SK-N-SH (cell line): Measurements from ENCODE around the gene PUS10. TPM values are rescaled to one million over a fixed set of nuclear protein-coding genes. Genes with fewer than 3 reads are reported as not detected.

Experiments
- CTCF ChIA-PET: fragments of 300-600, 350-600 bp; formaldehyde crosslinking; extraction: SDS; loops from one replicate; lab custom pipeline; 2021; lab: Yijun Ruan, JAX
- POLR2A ChIA-PET: fragments of 350-600 bp; sonication (Branson Sonifier 250); formaldehyde crosslinking; extraction: SDS; loops from one replicate; lab custom pipeline; 2020; ENCODE audit warnings: antibody characterized with exemption, inconsistent platforms; lab: Yijun Ruan, JAX
- DNase-seq: peaks from one replicate; pipeline ENCODE4 v3.0.0; 2012
- H2AFZ ChIP-seq: fragments of 200-600 bp; sonication (generic); 2 replicates; pipeline ENCODE4 v1.8.1; 2016; ENCODE audit warnings: antibody characterized with exemption, mild to moderate bottlenecking, low read depth
- H3F3A ChIP-seq: fragments of 200-600 bp; sonication (generic); replicated peaks from 2 replicates; pipeline ENCODE3; 2016; ENCODE audit warnings: antibody characterized with exemption, mild to moderate bottlenecking; ENCODE audit not compliant: insufficient read depth
- H3K27ac ChIP-seq, 2 experiments: fragments of 200-500 bp in 1 of 2; fragments of 200-600 bp in 1 of 2; sonication (Bioruptor generic) in 1 of 2; sonication (generic), shearing (Covaris generic) in 1 of 2; 2 replicates each; pipeline versions ENCODE4 v1.5.1 to v1.6.1; 2014 to 2016; ENCODE audit warnings: low read depth in 2 of 2, inconsistent platforms in 1 of 2, low read length in 1 of 2, mild to moderate bottlenecking in 1 of 2, mixed read lengths in 1 of 2
- H3K27me3 ChIP-seq: fragments of 200-600 bp; sonication (generic), shearing (Covaris generic); 2 replicates; pipeline ENCODE4 v1.6.1; 2016; ENCODE audit warnings: mixed run types; ENCODE audit not compliant: insufficient read depth
- H3K36me3 ChIP-seq, 2 experiments: fragments of 200-500 bp in 1 of 2; fragments of 200-600 bp in 1 of 2; sonication (Bioruptor generic) in 1 of 2; sonication (generic) in 1 of 2; replicated peaks in 1 of 2; 2 replicates each; pipeline versions ENCODE3 to v1.5.1; 2014 to 2016; ENCODE audit warnings: low read length in 1 of 2, mild to moderate bottlenecking in 1 of 2; ENCODE audit not compliant: insufficient read depth in 2 of 2, control insufficient read depth in 1 of 2
- H3K4me1 ChIP-seq, 2 experiments: fragments of 200-500 bp in 1 of 2; fragments of 200-600 bp in 1 of 2; sonication (Bioruptor generic) in 1 of 2; sonication (generic), shearing (Covaris generic) in 1 of 2; 2 replicates each; pipeline versions ENCODE4 v1.5.1 to v1.6.1; 2014 to 2016; ENCODE audit warnings: low read depth in 1 of 2, low read length in 1 of 2, mixed run types in 1 of 2; ENCODE audit not compliant: insufficient read depth in 2 of 2, control insufficient read depth in 1 of 2
- H3K4me2 ChIP-seq: fragments of 200-600 bp; sonication (generic), shearing (Covaris generic); 2 replicates; pipeline ENCODE4 v1.6.1; 2017; ENCODE audit warnings: mixed run types
- H3K4me3 ChIP-seq, 2 experiments: fragments of 200-500 bp in 1 of 2; fragments of 200-600 bp in 1 of 2; sonication (Bioruptor generic) in 1 of 2; sonication (generic), shearing (Covaris generic) in 1 of 2; 2 replicates each; pipeline versions ENCODE4 v1.5.1 to v1.8.1; 2014 to 2016; ENCODE audit warnings: low read depth in 2 of 2, inconsistent platforms in 1 of 2, low read length in 1 of 2, mild to moderate bottlenecking in 1 of 2, mixed read lengths in 1 of 2, moderate library complexity in 1 of 2
- H3K79me2 ChIP-seq: fragments of 200-600 bp; sonication (generic); 2 replicates; pipeline ENCODE4 v1.8.1; 2017; ENCODE audit warnings: mild to moderate bottlenecking; ENCODE audit not compliant: insufficient read depth
- H3K9ac ChIP-seq: fragments of 200-600 bp; sonication (generic); 2 replicates; pipeline ENCODE4 v1.6.1; 2017; ENCODE audit warnings: mixed run types
- H3K9me2 ChIP-seq: fragments of 200-600 bp; sonication (generic); 2 replicates; pipeline ENCODE4 v1.6.1; 2017; ENCODE audit warnings: mixed run types
- H3K9me3 ChIP-seq: fragments of 200-600 bp; sonication (generic); 2 replicates; pipeline ENCODE4 v1.6.1; 2017; ENCODE audit warnings: mixed run types, mild to moderate bottlenecking, moderate library complexity
- H4K20me1 ChIP-seq: fragments of 200-600 bp; sonication (generic); 2 replicates; pipeline ENCODE4 v1.6.1; 2017; ENCODE audit warnings: mild to moderate bottlenecking, mixed run types; ENCODE audit not compliant: insufficient read depth
- ELF1 ChIP-seq: IDR thresholded peaks from 2 replicates; pipeline ENCODE4 v1.4.0; 2012
- EZH2phosphoT487 ChIP-seq: fragments of 200-600 bp; sonication (generic); IDR thresholded peaks from 2 replicates; pipeline ENCODE4 v1.6.1; 2017; ENCODE audit warnings: low read depth, mixed run types, mild to moderate bottlenecking, antibody characterized with exemption, moderate library complexity, borderline replicate concordance
- FOSL2 ChIP-seq: IDR thresholded peaks from 2 replicates; pipeline ENCODE4 v1.4.0; 2012; ENCODE audit warnings: low read depth, mild to moderate bottlenecking, moderate library complexity, borderline replicate concordance
- FOXJ3 ChIP-seq: sonication (generic); formaldehyde crosslinking; IDR thresholded peaks from 2 replicates; pipeline ENCODE4 v1.5.1; 2020; ENCODE audit warnings: mild to moderate bottlenecking, missing genetic modification reagents
- GABPA ChIP-seq: IDR thresholded peaks from 2 replicates; pipeline ENCODE4 v1.4.0; 2012; ENCODE audit warnings: low read depth, mild to moderate bottlenecking
- JUND ChIP-seq: IDR thresholded peaks from 2 replicates; pipeline ENCODE4 v1.4.0; 2012
- MEF2A ChIP-seq: IDR thresholded peaks from 2 replicates; pipeline ENCODE4 v1.4.0; 2012; ENCODE audit warnings: low read depth, borderline replicate concordance
- MXI1 ChIP-seq: IDR thresholded peaks from 2 replicates; pipeline ENCODE4 v1.6.1; 2012; ENCODE audit warnings: mild to moderate bottlenecking, low read depth, low read length, improper control_type of control experiment
- NFIC ChIP-seq: IDR thresholded peaks from 2 replicates; pipeline ENCODE4 v1.4.0; 2012; ENCODE audit warnings: borderline replicate concordance
- NRF1 ChIP-seq: IDR thresholded peaks from 2 replicates; pipeline ENCODE4 v1.6.1; 2012; ENCODE audit warnings: low read depth, mild to moderate bottlenecking, low read length
- POLR2AphosphoS5 ChIP-seq: IDR thresholded peaks from 2 replicates; pipeline ENCODE4 v1.6.1; 2012; ENCODE audit warnings: low read depth, low read length
- RCOR1 ChIP-seq: fragments of 150-350 bp; IDR thresholded peaks from 2 replicates; pipeline ENCODE4 v1.6.1; 2017; ENCODE audit warnings: antibody characterized with exemption, low read length
- RXRA ChIP-seq: IDR thresholded peaks from 2 replicates; pipeline ENCODE4 v1.4.0; 2012; ENCODE audit warnings: low read depth, mild to moderate bottlenecking, borderline replicate concordance
- SIN3A ChIP-seq: IDR thresholded peaks from 2 replicates; pipeline ENCODE4 v1.6.1; 2012; ENCODE audit warnings: low read depth, mild to moderate bottlenecking, low read length, moderate library complexity, borderline replicate concordance
- TCF12 ChIP-seq: IDR thresholded peaks from 2 replicates; pipeline ENCODE4 v1.4.0; 2012
- YY1 ChIP-seq: IDR thresholded peaks from 2 replicates; pipeline ENCODE4 v1.4.0; 2012; ENCODE audit warnings: low read depth, mild to moderate bottlenecking
- WGBS: methylation state at CpG from one replicate; pipeline ENCODE4 v1.1.6; 2017; ENCODE audit warnings: low lambda C conversion rate; 5-methylcytosine and 5-hydroxymethylcytosine counted together
- polyA plus RNA-seq, 3 experiments: library from polyadenylated mRNA; depleted of rRNA; stranded (reverse); fragments of >200 nt; gene quantifications; 2 replicates each; pipeline ENCODE4 v1.2.3, GENCODE V29; 2012
- TF ChIP-seq, protein P1 (sequence below): fragments of 150-350 bp; IDR thresholded peaks from 2 replicates; pipeline ENCODE4 v1.6.1; 2016; ENCODE audit warnings: mild to moderate bottlenecking, low read depth, low read length
- TF ChIP-seq, protein P2 (sequence below): IDR thresholded peaks from 2 replicates; pipeline ENCODE4; 2012
- TF ChIP-seq, protein P3 (sequence below): fragments of 150-350 bp; IDR thresholded peaks from 2 replicates; pipeline ENCODE4 v1.6.1; 2017; ENCODE audit warnings: antibody characterized with exemption, low read length, low read depth, borderline replicate concordance
- TF ChIP-seq, protein P4 (sequence below): fragments of 200-600 bp; sonication (generic); IDR thresholded peaks from 2 replicates; pipeline ENCODE4 v1.6.1; 2017; ENCODE audit warnings: antibody characterized with exemption, mild to moderate bottlenecking, moderate library complexity

Gene PUS10
- polyA plus RNA-seq, 1 of the 3 experiments (the other 2 are of a cell fraction), result 2.8 TPM

DNA sequence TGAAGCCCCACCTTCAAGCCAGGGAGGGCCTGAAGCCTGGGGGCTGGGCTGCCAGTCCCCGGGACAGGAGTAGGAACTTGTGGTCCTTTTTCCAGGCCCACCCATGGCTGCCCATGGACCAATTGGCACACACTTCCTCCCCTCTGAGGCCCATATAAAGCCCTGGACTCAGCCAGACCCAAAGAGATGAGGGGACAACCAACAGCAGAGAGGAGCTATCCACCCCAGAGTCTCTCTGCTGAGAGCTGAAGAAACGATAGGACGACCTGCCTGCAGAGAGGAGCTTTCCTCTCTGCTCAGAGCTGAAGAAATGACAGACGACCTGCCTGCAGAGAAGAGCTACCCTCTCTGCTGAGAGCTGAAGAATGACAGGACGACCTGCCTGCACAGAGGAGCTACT, 44.4 kb downstream of the PUS10 start:
- Histone ChIP-seq H3K9me3 (no peaks in the 10 kb centered on the region), H3K4me3 (no peak overlapping the region), H3K4me2 (no peak overlapping the region), H3K9me2 (no peaks in the 10 kb centered on the region), H3K4me1 (no peaks in the 10 kb centered on the region; a peak in 1 of 4 replicates), H4K20me1 (no peaks in the 10 kb centered on the region), H3K27ac (no peak overlapping the region), H2AFZ (no peak overlapping the region), H3F3A (no peaks in the 10 kb centered on the region), H3K79me2 (no peaks in the 10 kb centered on the region), H3K27me3 (no peaks in the 10 kb centered on the region), H3K36me3 (no peaks in the 10 kb centered on the region), H3K9ac (no peak overlapping the region)
- DNase-seq, result no peak
- CTCF ChIA-PET, result interaction anchor here (1.2 to 2.1 kb wide), 2 partner anchors 24 to 25 kb away, joined by 3 to 7 read pairs; no protein-coding TSS in a partner anchor
- TF ChIP-seq NRF1, result no peak
- TF ChIP-seq, protein P1, sequence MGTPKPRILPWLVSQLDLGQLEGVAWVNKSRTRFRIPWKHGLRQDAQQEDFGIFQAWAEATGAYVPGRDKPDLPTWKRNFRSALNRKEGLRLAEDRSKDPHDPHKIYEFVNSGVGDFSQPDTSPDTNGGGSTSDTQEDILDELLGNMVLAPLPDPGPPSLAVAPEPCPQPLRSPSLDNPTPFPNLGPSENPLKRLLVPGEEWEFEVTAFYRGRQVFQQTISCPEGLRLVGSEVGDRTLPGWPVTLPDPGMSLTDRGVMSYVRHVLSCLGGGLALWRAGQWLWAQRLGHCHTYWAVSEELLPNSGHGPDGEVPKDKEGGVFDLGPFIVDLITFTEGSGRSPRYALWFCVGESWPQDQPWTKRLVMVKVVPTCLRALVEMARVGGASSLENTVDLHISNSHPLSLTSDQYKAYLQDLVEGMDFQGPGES, result no peak
- no peak for TF ChIP-seq EZH2phosphoT487
- TF ChIP-seq TCF12, result no peak
- no peak for TF ChIP-seq ELF1
- TF ChIP-seq FOXJ3, result no peak
- TF ChIP-seq RCOR1, result no peak
- no peak for TF ChIP-seq MEF2A
- TF ChIP-seq YY1, result no peak
- TF ChIP-seq MXI1, result no peak
- no peak for TF ChIP-seq JUND
- no peak for TF ChIP-seq GABPA
- no peak for TF ChIP-seq RXRA
- TF ChIP-seq, protein P2, sequence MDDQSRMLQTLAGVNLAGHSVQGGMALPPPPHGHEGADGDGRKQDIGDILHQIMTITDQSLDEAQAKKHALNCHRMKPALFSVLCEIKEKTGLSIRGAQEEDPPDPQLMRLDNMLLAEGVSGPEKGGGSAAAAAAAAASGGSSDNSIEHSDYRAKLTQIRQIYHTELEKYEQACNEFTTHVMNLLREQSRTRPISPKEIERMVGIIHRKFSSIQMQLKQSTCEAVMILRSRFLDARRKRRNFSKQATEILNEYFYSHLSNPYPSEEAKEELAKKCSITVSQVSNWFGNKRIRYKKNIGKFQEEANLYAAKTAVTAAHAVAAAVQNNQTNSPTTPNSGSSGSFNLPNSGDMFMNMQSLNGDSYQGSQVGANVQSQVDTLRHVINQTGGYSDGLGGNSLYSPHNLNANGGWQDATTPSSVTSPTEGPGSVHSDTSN, result no peak
- TF ChIP-seq SIN3A, result no peak
- no peak for TF ChIP-seq POLR2AphosphoS5
- no peak for TF ChIP-seq NFIC
- TF ChIP-seq, protein P3, sequence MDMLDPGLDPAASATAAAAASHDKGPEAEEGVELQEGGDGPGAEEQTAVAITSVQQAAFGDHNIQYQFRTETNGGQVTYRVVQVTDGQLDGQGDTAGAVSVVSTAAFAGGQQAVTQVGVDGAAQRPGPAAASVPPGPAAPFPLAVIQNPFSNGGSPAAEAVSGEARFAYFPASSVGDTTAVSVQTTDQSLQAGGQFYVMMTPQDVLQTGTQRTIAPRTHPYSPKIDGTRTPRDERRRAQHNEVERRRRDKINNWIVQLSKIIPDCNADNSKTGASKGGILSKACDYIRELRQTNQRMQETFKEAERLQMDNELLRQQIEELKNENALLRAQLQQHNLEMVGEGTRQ, result no peak
- TF ChIP-seq, protein P4, sequence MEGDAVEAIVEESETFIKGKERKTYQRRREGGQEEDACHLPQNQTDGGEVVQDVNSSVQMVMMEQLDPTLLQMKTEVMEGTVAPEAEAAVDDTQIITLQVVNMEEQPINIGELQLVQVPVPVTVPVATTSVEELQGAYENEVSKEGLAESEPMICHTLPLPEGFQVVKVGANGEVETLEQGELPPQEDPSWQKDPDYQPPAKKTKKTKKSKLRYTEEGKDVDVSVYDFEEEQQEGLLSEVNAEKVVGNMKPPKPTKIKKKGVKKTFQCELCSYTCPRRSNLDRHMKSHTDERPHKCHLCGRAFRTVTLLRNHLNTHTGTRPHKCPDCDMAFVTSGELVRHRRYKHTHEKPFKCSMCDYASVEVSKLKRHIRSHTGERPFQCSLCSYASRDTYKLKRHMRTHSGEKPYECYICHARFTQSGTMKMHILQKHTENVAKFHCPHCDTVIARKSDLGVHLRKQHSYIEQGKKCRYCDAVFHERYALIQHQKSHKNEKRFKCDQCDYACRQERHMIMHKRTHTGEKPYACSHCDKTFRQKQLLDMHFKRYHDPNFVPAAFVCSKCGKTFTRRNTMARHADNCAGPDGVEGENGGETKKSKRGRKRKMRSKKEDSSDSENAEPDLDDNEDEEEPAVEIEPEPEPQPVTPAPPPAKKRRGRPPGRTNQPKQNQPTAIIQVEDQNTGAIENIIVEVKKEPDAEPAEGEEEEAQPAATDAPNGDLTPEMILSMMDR, result no peak
- no peak for TF ChIP-seq FOSL2
- POLR2A ChIA-PET, result no interaction called here
- WGBS, result 74% methylated on average over 4 of the region's 5 CpGs
